Tibial artery (tissue), 4 donors: ENCODE measurements around the gene SUSD1.

ENCODE experiments used
- DNase-seq, 2 donors: peaks; one replicate each; pipeline ENCODE4 v3.0.0-alpha.2; 2019
- H3K27ac ChIP-seq, 2 donors: fragments of 200-600 bp; sonication (generic) in 1 of 2; 1 replicate in 1 of 2; 2 replicates in 1 of 2; pipeline ENCODE4 v1.5.1; 2018 to 2019; ENCODE audit warnings: mild to moderate bottlenecking in 1 of 2
- H3K27me3 ChIP-seq, 2 donors: fragments of 200-600 bp; sonication (generic) in 1 of 2; one replicate each; pipeline versions ENCODE4 v1.5.1 to v1.6.0; 2016 to 2019
- H3K36me3 ChIP-seq, 3 donors: fragments of 200-600 bp; sonication (generic) in 2 of 3; one replicate each; pipeline ENCODE4 v1.5.1; 2016 to 2019; ENCODE audit warnings: mild to moderate bottlenecking in 2 of 3
- H3K4me1 ChIP-seq, 4 donors: fragments of 200-600 bp; sonication (generic) in 2 of 4; 1 replicate in 3 of 4; 2 replicates in 1 of 4; pipeline ENCODE4 v1.5.1; 2016 to 2019
- H3K4me3 ChIP-seq, 2 donors: fragments of 200-600 bp; sonication (generic) in 1 of 2; 1 replicate in 1 of 2; 2 replicates in 1 of 2; pipeline ENCODE4 v1.5.1; 2018 to 2019; ENCODE audit warnings: mild to moderate bottlenecking in 2 of 2
- H3K9me3 ChIP-seq, 3 donors: fragments of 200-600 bp; sonication (generic) in 1 of 3; one replicate each; pipeline ENCODE4 v1.5.1; 2016 to 2019
- CTCF ChIP-seq, 2 experiments: fragments of 200-600 bp in 1 of 2; fragments of 450-650 bp in 1 of 2; IDR thresholded peaks; one replicate each; pipeline ENCODE4 v1.5.1; 2017 to 2019; ENCODE audit warnings: antibody characterized with exemption in 2 of 2, mild to moderate bottlenecking in 1 of 2, moderate library complexity in 1 of 2
- intact Hi-C: fragments of 100-400 bp; cut with DNase I; formaldehyde crosslinking; loops from one replicate; pipeline ENCODE4 v1.15.0; 2023; ENCODE audit warnings: low total_unique reads

Gene SUSD1

GRCh38 chr9:112044881-112045280 lies 130.2 kb downstream of the SUSD1 start:
- H3K9me3 ChIP-seq: no peaks in the 10 kb centered on the region
- H3K4me3 ChIP-seq: no peak overlapping the region
- H3K27me3 ChIP-seq: no peaks in the 10 kb centered on the region
- H3K27ac ChIP-seq: no peak overlapping the region
- no peaks in the 10 kb centered on the region for H3K36me3 ChIP-seq
- intact Hi-C loops: no loop called here
- no peak for TF ChIP-seq CTCF (IDR thresholded peaks at IDR 0.05)
- DNase-seq: no peak
- peaks cover 0 to 22% (median 6%) of the 10 kb centered on the region in 4 donors for H3K4me1 ChIP-seq

- Histone ChIP-seq H3K27me3 (no peaks in the 10 kb centered on the region), H3K9me3 (no peaks in the 10 kb centered on the region), H3K27ac (no peak overlapping the region), H3K4me3 (no peak overlapping the region), H3K36me3 (no peaks in the 10 kb centered on the region), H3K4me1 (peaks cover 0 to 15% (median 2%) of the 10 kb centered on the region in 4 donors)
- DNase-seq: no peak
- intact Hi-C loops: no loop called here
- TF ChIP-seq CTCF (IDR thresholded peaks at IDR 0.05): no peak
Observed at GRCh38 chr9:112044186-112044585, 130.9 kb downstream of the SUSD1 start.

- DNase-seq: no peak
Observed at GRCh38 chr9:112043423-112043822, 131.7 kb downstream of the SUSD1 start.

GRCh38 chr9:112042769-112043168 lies 132.3 kb downstream of the SUSD1 start:
- no peak for DNase-seq
- Histone ChIP-seq H3K4me3 (no peak overlapping the region), H3K27me3 (no peaks in the 10 kb centered on the region), H3K36me3 (no peaks in the 10 kb centered on the region), H3K27ac (no peak overlapping the region), H3K4me1 (peaks cover 0 to 10% (median 0%) of the 10 kb centered on the region in 4 donors), H3K9me3 (no peaks in the 10 kb centered on the region)
- intact Hi-C loops: no loop called here
- TF ChIP-seq CTCF (IDR thresholded peaks at IDR 0.05): no peak

More at GRCh38 chr9:112043423-112043822, 131.7 kb downstream of the SUSD1 start:
- H3K27ac ChIP-seq: no peak overlapping the region
- intact Hi-C loops: no loop called here
- no peak for TF ChIP-seq CTCF (IDR thresholded peaks at IDR 0.05)
- H3K9me3 ChIP-seq: no peaks in the 10 kb centered on the region
- no peak overlapping the region for H3K4me3 ChIP-seq
- no peaks in the 10 kb centered on the region for H3K27me3 ChIP-seq
- H3K4me1 ChIP-seq: peaks cover 0 to 10% (median 0%) of the 10 kb centered on the region in 4 donors
- no peaks in the 10 kb centered on the region for H3K36me3 ChIP-seq

- Histone ChIP-seq H3K27me3 (no peaks in the 10 kb centered on the region), H3K4me1 (peaks cover 0 to 10% (median 0%) of the 10 kb centered on the region in 4 donors), H3K27ac (no peak overlapping the region), H3K4me3 (no peak overlapping the region), H3K36me3 (no peaks in the 10 kb centered on the region), H3K9me3 (no peaks in the 10 kb centered on the region)
- intact Hi-C loops: no loop called here
- TF ChIP-seq CTCF (IDR thresholded peaks at IDR 0.05): no peak
- DNase-seq: no peak
Observed at GRCh38 chr9:112042244-112042638, 132.9 kb downstream of the SUSD1 start.
